ENCODE measurements around the gene PRRG3.

The PRRG3 gene

GRCh38 chrX:151738751-151739150, 43.5 kb downstream of the PRRG3 start:
- in situ Hi-C loops (cut with MboI; ENCODE audit: low sequenced_read_pairs): no loop called here

DNA sequence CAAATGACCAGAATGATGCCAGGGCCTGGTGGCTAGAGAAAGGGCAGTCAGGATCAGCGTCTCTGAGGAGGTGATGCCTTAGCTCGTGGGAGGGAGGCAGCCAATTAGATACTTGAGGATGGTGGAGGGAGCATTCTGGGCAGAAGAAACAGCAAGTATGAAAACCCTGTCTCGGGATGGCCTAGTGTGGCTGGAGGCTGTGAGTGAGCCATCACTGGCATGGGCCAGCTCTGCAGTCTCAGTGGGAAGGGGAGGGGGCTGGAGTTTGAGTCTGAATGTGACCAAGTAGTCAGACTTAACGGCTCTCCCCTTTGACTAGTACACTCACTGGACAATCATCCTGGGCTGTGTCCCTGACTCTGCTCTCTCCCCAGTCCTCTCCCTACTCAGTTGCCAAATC, 46.3 kb downstream of the PRRG3 start:
- in situ Hi-C loops (cut with MboI; ENCODE audit: low sequenced_read_pairs): no loop called here

- in situ Hi-C loops (cut with MboI; ENCODE audit: low sequenced_read_pairs): no loop called here
Measured at GRCh38 chrX:151742311-151742710, 47.1 kb downstream of the PRRG3 start.

- in situ Hi-C loops (cut with MboI; ENCODE audit: low sequenced_read_pairs): no loop called here
Measured at GRCh38 chrX:151743651-151744470, 48.6 kb downstream of the PRRG3 start.

GRCh38 chrX:151745651-151746050, 50.4 kb downstream of the PRRG3 start:
- in situ Hi-C loops (cut with MboI; ENCODE audit: low sequenced_read_pairs): no loop called here

DNA sequence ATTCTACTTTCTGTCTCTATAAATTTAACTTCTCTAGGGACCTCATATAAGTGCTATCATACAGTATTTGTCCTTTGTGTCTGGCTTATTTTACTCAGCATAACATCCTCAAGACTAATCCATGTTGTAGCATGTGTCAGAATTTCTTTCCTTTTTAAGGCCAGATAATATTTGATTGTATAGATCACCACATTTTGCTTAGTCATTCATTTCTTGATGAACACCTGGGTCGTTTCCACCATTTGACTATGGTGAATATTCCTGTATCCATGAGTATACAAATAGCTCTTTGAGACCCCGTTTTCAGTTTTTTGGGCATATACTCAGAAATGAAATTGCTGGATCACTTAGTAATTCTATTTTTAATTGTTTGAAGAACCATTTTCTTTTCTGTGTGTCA, 51.2 kb downstream of the PRRG3 start:
- in situ Hi-C loops (cut with MboI; ENCODE audit: low sequenced_read_pairs): no loop called here

- in situ Hi-C loops (cut with MboI; ENCODE audit: low sequenced_read_pairs): loop anchor here (25.0 kb wide), 1 partner anchor 887 kb away; the partner anchor contains the start of gene GABRQ
Measured at GRCh38 chrX:151750511-151750910, 55.3 kb downstream of the PRRG3 start.

- in situ Hi-C loops (cut with MboI; ENCODE audit: low sequenced_read_pairs): loop anchor here (25.0 kb wide), 1 partner anchor 884 kb away; the partner anchor contains the start of gene GABRQ
Measured at GRCh38 chrX:151752847-151753246, 57.6 kb downstream of the PRRG3 start.

- in situ Hi-C loops (cut with MboI; ENCODE audit: low sequenced_read_pairs): loop anchor here (25.0 kb wide), 1 partner anchor 884 kb away; the partner anchor contains the start of gene GABRQ
Measured at GRCh38 chrX:151753313-151754046, 58.2 kb downstream of the PRRG3 start.

GRCh38 chrX:151754047-151754429, 58.8 kb downstream of the PRRG3 start:
- in situ Hi-C loops (cut with MboI; ENCODE audit: low sequenced_read_pairs): loop anchor here (25.0 kb wide), 1 partner anchor 883 kb away; the partner anchor contains the start of gene GABRQ

- in situ Hi-C loops (cut with MboI; ENCODE audit: low sequenced_read_pairs): loop anchor here (25.0 kb wide), 1 partner anchor 883 kb away; the partner anchor contains the start of gene GABRQ
Measured at GRCh38 chrX:151754641-151755215, 59.5 kb downstream of the PRRG3 start.
